ENCODE measurements around the gene IGSF21. TPM values are rescaled to one million over a fixed set of nuclear protein-coding genes. Genes with fewer than 3 reads are reported as not detected.

IGSF21 gene
- total RNA-seq, 1 experiment from 2014 or later, result 5.2 TPM

DNA sequence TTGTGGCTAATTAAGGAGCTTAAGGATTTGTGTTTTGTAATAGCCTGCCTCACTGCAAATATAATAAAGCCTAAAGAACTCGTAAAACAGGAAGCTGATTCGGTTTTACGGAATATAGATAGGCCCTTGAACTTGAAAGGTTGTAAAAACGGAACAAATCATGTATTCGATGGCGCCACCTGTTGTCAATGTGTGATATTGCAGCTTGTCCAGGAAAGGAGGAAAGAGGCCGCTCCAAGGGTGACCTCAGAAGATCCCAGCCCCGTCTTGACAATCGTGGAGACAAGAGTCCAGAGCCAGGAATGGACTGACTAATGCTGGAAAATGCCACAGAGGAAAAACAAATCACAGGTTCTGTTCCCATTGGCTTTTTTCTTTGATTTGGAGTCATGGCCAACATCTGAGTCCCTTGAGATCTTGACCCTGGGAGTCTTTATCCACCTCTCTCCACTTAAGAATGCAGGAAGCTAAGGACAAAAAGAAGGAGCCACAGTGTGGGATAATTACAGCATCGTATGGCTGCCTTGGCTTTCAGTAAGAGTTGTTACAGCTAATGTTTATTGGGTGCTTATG is 7.0 kb upstream of the IGSF21 start:
- Histone ChIP-seq H2AFZ (ENCODE audit: low read length) (no peak overlapping the region), H2AK5ac (ENCODE audit: insufficient read length, low read length) (no peak overlapping the region), H3K4me1 (ENCODE audit: insufficient read depth, low read length) (peaks cover 1% of the 10 kb centered on the region; the same call in 1 of the 2 replicates), H3K9me3 (ENCODE audit: control insufficient read depth, low read depth, low read length) (no peaks in the 10 kb centered on the region), H3K79me1 (ENCODE audit: insufficient read depth, low read depth, low read length, poor library complexity, severe bottlenecking) (no peaks in the 10 kb centered on the region), H3K23me2 (ENCODE audit: insufficient read length, low read depth, low read length, poor library complexity, severe bottlenecking) (no peaks in the 10 kb centered on the region), H4K5ac (ENCODE audit: insufficient read length, low read depth, low read length) (no peak overlapping the region), H3K23ac (ENCODE audit: insufficient read length, low read depth, low read length) (no peak overlapping the region), H4K91ac (ENCODE audit: insufficient read length, low read depth, low read length) (no peak overlapping the region), H2BK15ac (ENCODE audit: low read depth, low read length) (no peak overlapping the region), H2BK5ac (ENCODE audit: insufficient read length, low read length) (no peak overlapping the region), H4K8ac (replicated peaks; ENCODE audit: insufficient read length, low read depth, low read length) (no peak overlapping the region), H2BK20ac (ENCODE audit: low read depth, low read length, poor library complexity, severe bottlenecking) (no peak overlapping the region), H2BK120ac (ENCODE audit: low read depth, low read length, poor library complexity, severe bottlenecking) (no peak overlapping the region), H2BK12ac (ENCODE audit: insufficient read length, low read depth, low read length) (no peak overlapping the region), H4K20me1 (ENCODE audit: control insufficient read depth, insufficient read depth, insufficient read length) (no peaks in the 10 kb centered on the region), H3T11ph (ENCODE audit: low read length) (no peak overlapping the region), H3K4me2 (ENCODE audit: insufficient read depth, insufficient read length, low read length) (no peak overlapping the region), H3K18ac (ENCODE audit: insufficient read length, low read depth, low read length) (no peak overlapping the region), H3K14ac (ENCODE audit: insufficient read depth, low read length) (no peak overlapping the region), H3K27me3 (ENCODE audit: insufficient read depth, low read length) (no peaks in the 10 kb centered on the region; the same call in 1 of the 2 replicates), H3K56ac (ENCODE audit: insufficient read length, low read depth, low read length) (no peak overlapping the region), H3K27ac (ENCODE audit: insufficient read length, low read depth, low read length) (no peak overlapping the region), H3K9ac (ENCODE audit: extremely low read depth, insufficient read length, low read length) (no peak overlapping the region), H3K79me2 (ENCODE audit: insufficient read depth, low read length) (no peaks in the 10 kb centered on the region), H3K4ac (ENCODE audit: low read depth, low read length) (no peak overlapping the region)
- Mint-ChIP-seq H3K4me3 (no peak overlapping the region), H3K4me1 (peaks cover 11 to 16% of the 10 kb centered on the region in 2 experiments; a peak in 3 of 4 replicates), H3K27me3 (ENCODE audit: low read depth) (peaks cover 82% of the 10 kb centered on the region), H3K36me3 (ENCODE audit: insufficient read depth in 1 of 3, low read depth in 3 of 3) (peaks cover under 1 to 3% (median under 1%) of the 10 kb centered on the region in 3 experiments; a peak in 4 of 7 replicates), H3K27ac (no peak overlapping the region), H3K9me3 (peaks cover 5 to 8% of the 10 kb centered on the region in 2 experiments; a peak in 3 of 5 replicates)
- TF ChIP-seq CTCF (conservative IDR thresholded peaks at IDR 0.05), result peak; percentile 88
- no CpG with 5 or more reads among the region's 10 CpGs for whole genome bisulfite sequencing (ENCODE audit: extremely low coverage, insufficient read length, low lambda C conversion rate)
- DNase-seq, result peak; percentile 69

Measured in H9 (cell line).